H9 (cell line): ENCODE results near the gene CCDC157. TPM values are rescaled to one million over a fixed set of nuclear protein-coding genes. Genes with fewer than 3 reads are reported as not detected.

Experiments
- DNase-seq: peaks from one replicate; pipeline ENCODE4 v3.0.0-alpha.2; 2017
- H2AFZ ChIP-seq: one replicate; pipeline ENCODE4 v1.6.1; 2013; ENCODE audit warnings: mild to moderate bottlenecking, low read length, control low read depth, moderate library complexity
- H2AK5ac ChIP-seq: 2 replicates; pipeline ENCODE4 v1.6.1; 2013; ENCODE audit warnings: low read length, control low read depth, mixed read lengths; ENCODE audit not compliant: insufficient read length
- H2BK120ac ChIP-seq: one replicate; pipeline ENCODE4 v1.6.1; 2013; ENCODE audit warnings: low read depth, mild to moderate bottlenecking, low read length, control low read depth, inconsistent platforms; ENCODE audit not compliant: poor library complexity, severe bottlenecking
- H2BK12ac ChIP-seq: 2 replicates; pipeline ENCODE4 v1.6.1; 2013; ENCODE audit warnings: low read length, control low read depth, mixed read lengths, low read depth; ENCODE audit not compliant: insufficient read length
- H2BK15ac ChIP-seq: 2 replicates; pipeline ENCODE4 v1.6.1; 2013; ENCODE audit warnings: low read depth, low read length, control low read depth
- H2BK20ac ChIP-seq: one replicate; pipeline ENCODE4 v1.6.1; 2013; ENCODE audit warnings: low read depth, mild to moderate bottlenecking, low read length, control low read depth, inconsistent platforms; ENCODE audit not compliant: poor library complexity, severe bottlenecking
- H2BK5ac ChIP-seq: 2 replicates; pipeline ENCODE4 v1.6.1; 2013; ENCODE audit warnings: low read length, control low read depth, mixed read lengths; ENCODE audit not compliant: insufficient read length
- H3K14ac ChIP-seq: 2 replicates; pipeline ENCODE4 v1.6.1; 2013; ENCODE audit warnings: low read length, control low read depth; ENCODE audit not compliant: insufficient read depth
- H3K18ac ChIP-seq: 2 replicates; pipeline ENCODE4 v1.6.1; 2013; ENCODE audit warnings: low read depth, mild to moderate bottlenecking, mixed read lengths, low read length, control low read depth; ENCODE audit not compliant: insufficient read length
- H3K23ac ChIP-seq: 2 replicates; pipeline ENCODE4 v1.6.1; 2013; ENCODE audit warnings: low read length, control low read depth, mixed read lengths, low read depth; ENCODE audit not compliant: insufficient read length
- H3K23me2 ChIP-seq: 2 replicates; pipeline ENCODE4 v1.6.1; 2013; ENCODE audit warnings: low read depth, mild to moderate bottlenecking, mixed read lengths, low read length, control low read depth; ENCODE audit not compliant: insufficient read length, poor library complexity, severe bottlenecking
- H3K27ac ChIP-seq: 2 replicates; pipeline ENCODE4 v1.5.1; 2013; ENCODE audit warnings: low read length, control low read depth, mixed read lengths, low read depth; ENCODE audit not compliant: insufficient read length
- H3K27me3 ChIP-seq: 2 replicates; pipeline ENCODE4 v1.6.1; 2013; ENCODE audit warnings: low read length, control low read depth, inconsistent platforms; ENCODE audit not compliant: insufficient read depth
- H3K4ac ChIP-seq: 2 replicates; pipeline ENCODE4 v1.6.1; 2013; ENCODE audit warnings: low read depth, mild to moderate bottlenecking, control low read depth, inconsistent platforms, low read length, moderate library complexity
- H3K4me1 ChIP-seq: 2 replicates; pipeline ENCODE4 v1.6.1; 2013; ENCODE audit warnings: low read length, control low read depth, inconsistent platforms; ENCODE audit not compliant: insufficient read depth
- H3K4me2 ChIP-seq: 2 replicates; pipeline ENCODE4 v1.6.1; 2013; ENCODE audit warnings: low read length, control low read depth, mixed read lengths; ENCODE audit not compliant: insufficient read length, insufficient read depth
- H3K56ac ChIP-seq: 2 replicates; pipeline ENCODE4 v1.6.1; 2013; ENCODE audit warnings: low read depth, mild to moderate bottlenecking, mixed read lengths, low read length, control low read depth; ENCODE audit not compliant: insufficient read length
- H3K79me1 ChIP-seq: 2 replicates; pipeline ENCODE4 v1.6.1; 2013; ENCODE audit warnings: low read depth, mild to moderate bottlenecking, moderate library complexity, low read length, control low read depth, inconsistent platforms; ENCODE audit not compliant: insufficient read depth, poor library complexity, severe bottlenecking
- H3K79me2 ChIP-seq: 2 replicates; pipeline ENCODE4 v1.6.1; 2013; ENCODE audit warnings: low read length, control low read depth, inconsistent platforms; ENCODE audit not compliant: insufficient read depth
- H3K9ac ChIP-seq: 2 replicates; pipeline ENCODE4 v1.6.1; 2013; ENCODE audit warnings: low read length, control low read depth, mixed read lengths; ENCODE audit not compliant: insufficient read length; ENCODE audit errors: extremely low read depth
- H3K9me3 ChIP-seq: one replicate; pipeline ENCODE4 v1.6.1; 2013; ENCODE audit warnings: low read depth, low read length, inconsistent platforms; ENCODE audit not compliant: control insufficient read depth
- H3T11ph ChIP-seq: one replicate; pipeline ENCODE4 v1.6.1; 2013; ENCODE audit warnings: mild to moderate bottlenecking, low read length, control low read depth, inconsistent platforms
- H4K20me1 ChIP-seq: one replicate; pipeline ENCODE4 v1.6.1; 2013; ENCODE audit not compliant: control insufficient read depth, insufficient read length, insufficient read depth
- H4K5ac ChIP-seq: 2 replicates; pipeline ENCODE4 v1.6.1; 2013; ENCODE audit warnings: low read depth, mild to moderate bottlenecking, mixed read lengths, low read length, control low read depth; ENCODE audit not compliant: insufficient read length
- H4K8ac ChIP-seq: replicated peaks from 2 replicates; pipeline ENCODE4 v1.6.1; 2013; ENCODE audit warnings: low read length, control low read depth, mixed read lengths, low read depth; ENCODE audit not compliant: insufficient read length
- H4K91ac ChIP-seq: 2 replicates; pipeline ENCODE4 v1.6.1; 2013; ENCODE audit warnings: low read depth, mild to moderate bottlenecking, moderate library complexity, mixed read lengths, low read length, control low read depth; ENCODE audit not compliant: insufficient read length
- H3K27ac Mint-ChIP-seq, 3 experiments: 2 replicates in 2 of 3; 3 replicates in 1 of 3; pipeline ENCODE4 v1.8.0; 2020 to 2021; ENCODE audit warnings: mixed read lengths in 3 of 3, mild to moderate bottlenecking in 1 of 3, moderate library complexity in 1 of 3
- H3K27me3 Mint-ChIP-seq: 2 replicates; pipeline ENCODE4 v1.8.0; 2021; ENCODE audit warnings: low read depth, mild to moderate bottlenecking, moderate library complexity, mixed read lengths
- H3K36me3 Mint-ChIP-seq, 3 experiments: 2 replicates in 2 of 3; 3 replicates in 1 of 3; pipeline ENCODE4 v1.8.0; 2020 to 2021; ENCODE audit warnings: low read depth in 3 of 3, mixed read lengths in 3 of 3; ENCODE audit not compliant: insufficient read depth in 1 of 3
- H3K4me1 Mint-ChIP-seq, 2 experiments: 2 replicates each; pipeline ENCODE4 v1.8.0; 2020; ENCODE audit warnings: mixed read lengths in 2 of 2
- H3K4me3 Mint-ChIP-seq, 2 experiments: 2 replicates in 1 of 2; 3 replicates in 1 of 2; pipeline ENCODE4 v1.8.0; 2020 to 2021; ENCODE audit warnings: mild to moderate bottlenecking in 2 of 2, mixed read lengths in 2 of 2, moderate library complexity in 1 of 2
- H3K9me3 Mint-ChIP-seq, 2 experiments: 2 replicates in 1 of 2; 3 replicates in 1 of 2; pipeline ENCODE4 v1.8.0; 2020; ENCODE audit warnings: mild to moderate bottlenecking in 2 of 2, mixed read lengths in 2 of 2, moderate library complexity in 1 of 2
- CTCF ChIP-seq: fragments of 200-600 bp; sonication (generic); conservative IDR thresholded peaks from 3 replicates; pipeline ENCODE4 v1.8.0; 2021; ENCODE audit warnings: antibody characterized with exemption, mild to moderate bottlenecking
- WGBS: extraction: QIAGEN DNeasy Blood & Tissue Kit; methylation state at CpG from one replicate; pipeline ENCODE4 v1.1.7; 2013; ENCODE audit warnings: missing lambda C conversion rate, low lambda C conversion rate, mixed read lengths; ENCODE audit not compliant: insufficient read length; ENCODE audit errors: extremely low coverage; 5-methylcytosine and 5-hydroxymethylcytosine counted together
- total RNA-seq: library from RNA; stranded (reverse); gene quantifications from 2 replicates; pipeline ENCODE4 v1.2.1, GENCODE V29; 2021

The CCDC157 gene
- total RNA-seq, 1 experiment from 2014 or later: 4.3 TPM

GRCh38 chr22:30411780-30412179 lies 55.0 kb downstream of the CCDC157 start:
- no peak for TF ChIP-seq CTCF
- H3K56ac ChIP-seq: no peak overlapping the region
- no peaks in the 10 kb centered on the region for H3K27me3 Mint-ChIP-seq
- H2BK15ac ChIP-seq: no peak overlapping the region
- H3K79me1 ChIP-seq: no peaks in the 10 kb centered on the region
- no peaks in the 10 kb centered on the region for H3K23me2 ChIP-seq
- H2BK120ac ChIP-seq: no peak overlapping the region
- H3K23ac ChIP-seq: no peak overlapping the region
- H4K8ac ChIP-seq: no peak overlapping the region
- no peak overlapping the region for H2BK20ac ChIP-seq
- H3K14ac ChIP-seq: no peak overlapping the region
- H2AK5ac ChIP-seq: no peak overlapping the region
- H3K9me3 ChIP-seq: no peaks in the 10 kb centered on the region
- no peak overlapping the region for H3K18ac ChIP-seq
- H4K91ac ChIP-seq: no peak overlapping the region
- H3K9ac ChIP-seq: no peak overlapping the region
- peak overlapping the region in 1 of 3 experiments; percentile 36; a peak in 1 of 7 replicates for H3K27ac Mint-ChIP-seq
- H3K27ac ChIP-seq: no peak overlapping the region
- no peak overlapping the region for H2AFZ ChIP-seq
- H3K4me3 Mint-ChIP-seq: no peak overlapping the region
- no peaks in the 10 kb centered on the region for H3K9me3 Mint-ChIP-seq
- H3K79me2 ChIP-seq: no peaks in the 10 kb centered on the region
- H2BK12ac ChIP-seq: no peak overlapping the region
- WGBS: no CpG with 5 or more reads among the region's 3 CpGs
- H3K4me1 ChIP-seq: no peaks in the 10 kb centered on the region
- DNase-seq: no peak
- no peak overlapping the region for H3K4me2 ChIP-seq
- peaks cover 0 to 5% of the 10 kb centered on the region in 2 experiments; a peak in 1 of 4 replicates for H3K4me1 Mint-ChIP-seq
- H3K4ac ChIP-seq: no peak overlapping the region
- no peaks in the 10 kb centered on the region for H3K27me3 ChIP-seq
- H4K20me1 ChIP-seq: no peaks in the 10 kb centered on the region
- H4K5ac ChIP-seq: no peak overlapping the region
- H3K36me3 Mint-ChIP-seq: peaks cover 15 to 62% (median 37%) of the 10 kb centered on the region in 3 experiments
- no peak overlapping the region for H3T11ph ChIP-seq
- no peak overlapping the region for H2BK5ac ChIP-seq
